ENCODE measurements around the gene ECEL1.
"Not testable (repeated sequence)": the region's sequence is repeated elsewhere in the genome, so short reads cannot be mapped to it uniquely, and the experiment has no call there.

Gene ECEL1

GRCh38 chr2:232443669-232444408, 43.8 kb downstream of the ECEL1 start:
- in situ Hi-C loops (cut with MboI; ENCODE audit: low sequenced_read_pairs): not testable (repeated sequence)

GRCh38 chr2:232443047-232443446, 44.6 kb downstream of the ECEL1 start:
- in situ Hi-C loops (cut with MboI; ENCODE audit: low sequenced_read_pairs): not testable (repeated sequence)

GRCh38 chr2:232442431-232442830, 45.2 kb downstream of the ECEL1 start:
- in situ Hi-C loops (cut with MboI; ENCODE audit: low sequenced_read_pairs): not testable (repeated sequence)

GRCh38 chr2:232441922-232442321, 45.7 kb downstream of the ECEL1 start:
- in situ Hi-C loops (cut with MboI; ENCODE audit: low sequenced_read_pairs): not testable (repeated sequence)

- in situ Hi-C loops (cut with MboI; ENCODE audit: low sequenced_read_pairs): no loop called here
Measured at GRCh38 chr2:232441147-232441651, 46.4 kb downstream of the ECEL1 start.

GRCh38 chr2:232440220-232441018, 47.2 kb downstream of the ECEL1 start:
- in situ Hi-C loops (cut with MboI; ENCODE audit: low sequenced_read_pairs): not testable (repeated sequence)

- in situ Hi-C loops (cut with MboI; ENCODE audit: low sequenced_read_pairs): loop anchor here (10.0 kb wide), 1 partner anchor 535 kb away; no protein-coding TSS in a partner anchor
Measured at GRCh38 chr2:232439758-232440135, 47.9 kb downstream of the ECEL1 start.

- in situ Hi-C loops (cut with MboI; ENCODE audit: low sequenced_read_pairs): loop anchor here (10.0 kb wide), 1 partner anchor 534 kb away; no protein-coding TSS in a partner anchor
Measured at GRCh38 chr2:232438951-232439757, 48.5 kb downstream of the ECEL1 start.

GRCh38 chr2:232438091-232438490, 49.5 kb downstream of the ECEL1 start:
- in situ Hi-C loops (cut with MboI; ENCODE audit: low sequenced_read_pairs): loop anchor here (10.0 kb wide), 1 partner anchor 533 kb away; no protein-coding TSS in a partner anchor

- in situ Hi-C loops (cut with MboI; ENCODE audit: low sequenced_read_pairs): loop anchor here (10.0 kb wide), 1 partner anchor 532 kb away; no protein-coding TSS in a partner anchor
Measured at GRCh38 chr2:232437195-232437571, 50.5 kb downstream of the ECEL1 start.

GRCh38 chr2:232436381-232437194, 51.0 kb downstream of the ECEL1 start:
- in situ Hi-C loops (cut with MboI; ENCODE audit: low sequenced_read_pairs): loop anchor here (10.0 kb wide), 1 partner anchor 532 kb away; no protein-coding TSS in a partner anchor

- in situ Hi-C loops (cut with MboI; ENCODE audit: low sequenced_read_pairs): loop anchor here (10.0 kb wide), 1 partner anchor 531 kb away; no protein-coding TSS in a partner anchor
Measured at GRCh38 chr2:232435805-232436204, 51.8 kb downstream of the ECEL1 start.

GRCh38 chr2:232435375-232435648, 52.3 kb downstream of the ECEL1 start:
- in situ Hi-C loops (cut with MboI; ENCODE audit: low sequenced_read_pairs): loop anchor here (10.0 kb wide), 1 partner anchor 531 kb away; no protein-coding TSS in a partner anchor

- in situ Hi-C loops (cut with MboI; ENCODE audit: low sequenced_read_pairs): loop anchor here (10.0 kb wide), 1 partner anchor 530 kb away; no protein-coding TSS in a partner anchor
Measured at GRCh38 chr2:232434563-232435374, 52.9 kb downstream of the ECEL1 start.

GRCh38 chr2:232434091-232434490, 53.5 kb downstream of the ECEL1 start:
- in situ Hi-C loops (cut with MboI; ENCODE audit: low sequenced_read_pairs): loop anchor here (10.0 kb wide), 1 partner anchor 529 kb away; no protein-coding TSS in a partner anchor

GRCh38 chr2:232433622-232434021, 54.0 kb downstream of the ECEL1 start:
- in situ Hi-C loops (cut with MboI; ENCODE audit: low sequenced_read_pairs): loop anchor here (10.0 kb wide), 1 partner anchor 529 kb away; no protein-coding TSS in a partner anchor

GRCh38 chr2:232432598-232433184, 54.9 kb downstream of the ECEL1 start:
- in situ Hi-C loops (cut with MboI; ENCODE audit: low sequenced_read_pairs): loop anchor here (10.0 kb wide), 1 partner anchor 528 kb away; no protein-coding TSS in a partner anchor

Data from HL-60/S4 (cell line).